Measurements from ENCODE around the gene TPPP2. TPM values are rescaled to one million over a fixed set of nuclear protein-coding genes. Genes with fewer than 3 reads are reported as not detected.

TPPP2 gene
- total RNA-seq, 5 donors from 2014 or later (not counting 1 experiment from before 2014, with no cell fraction given) = not detected

DNA sequence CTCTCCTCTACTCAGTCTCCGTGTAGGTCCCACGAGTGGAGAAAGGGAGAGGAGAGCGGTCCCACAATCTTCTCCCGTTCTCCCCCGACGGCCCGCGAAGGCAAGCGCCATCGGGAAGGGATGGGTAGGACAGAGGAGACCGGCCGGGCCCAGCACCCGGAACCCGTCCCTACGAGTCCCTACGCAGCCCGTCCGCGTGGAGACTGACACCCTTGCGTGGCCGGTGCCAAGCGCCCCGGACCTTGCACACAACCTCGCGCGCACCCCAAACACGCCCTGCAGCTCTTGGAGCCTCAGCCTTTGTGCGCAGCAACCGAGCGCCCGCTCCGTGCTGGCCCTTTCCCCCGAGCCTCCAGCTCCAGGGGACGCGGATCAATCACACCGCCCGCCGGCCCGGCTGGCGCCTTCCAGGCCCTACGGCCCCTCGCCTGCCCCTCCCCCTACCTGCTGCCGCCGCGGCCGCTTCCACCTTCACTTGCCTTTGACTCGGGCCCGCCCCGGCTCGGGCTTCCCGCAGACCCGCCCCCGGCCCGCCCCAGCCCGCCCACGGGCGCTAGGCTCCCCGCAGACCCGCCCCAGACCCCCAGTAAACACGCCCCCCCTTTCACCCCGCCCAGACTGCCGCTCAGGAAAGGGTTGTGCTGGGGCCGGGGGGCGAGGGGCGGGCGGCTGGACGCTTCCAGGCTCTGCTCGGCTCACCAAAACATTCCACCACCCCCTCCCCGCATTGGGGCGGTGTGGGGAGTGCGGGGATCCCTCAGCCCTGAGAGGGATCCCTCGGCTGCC is 5.2 kb upstream of the TPPP2 start, which contains the start of gene NDRG2:
TSS of gene NDRG2 (minus strand) at position 477 of the 786 bp plus-strand sequence. CDS start 1,746 bp downstream, outside the sequence.
- ChIA-PET CTCF (interaction anchor here in 1 of 2 donors (0.5 kb wide), 1 partner anchor 84 kb away, joined by 3 read pairs; no protein-coding TSS in a partner anchor), POLR2A (interaction anchor here in 1 of 2 donors (0.6 kb wide), 1 partner anchor 21 kb away, joined by 4 read pairs; no protein-coding TSS in a partner anchor)
- Histone ChIP-seq H3K4me3 (ENCODE audit: control insufficient read depth in 1 of 2, extremely low read depth in 1 of 2, low read length in 1 of 2) (peak within 1 kb of the TSS; percentile 61 to 77), H3K36me3 (ENCODE audit: control insufficient read depth in 2 of 2, extremely low read depth in 1 of 2, insufficient read depth in 1 of 2, low read length in 1 of 2) (peaks cover 0 to under 1% of the 10 kb centered on the region in 2 donors), H3K4me1 (ENCODE audit: control insufficient read depth in 1 of 2, extremely low read depth in 1 of 2, insufficient read depth in 2 of 2, low read length in 2 of 2) (peaks cover 4 to 29% of the 10 kb centered on the region in 2 experiments), H3K27me3 (replicated peaks in 1 of 2; ENCODE audit: control insufficient read depth in 2 of 2, extremely low read depth in 1 of 2, insufficient read depth in 2 of 2, low read length in 1 of 2) (peaks cover 3 to 12% of the 10 kb centered on the region in 2 experiments), H3K27ac (ENCODE audit: low read length) (peak within 1 kb of the TSS; percentile 35), H3K9me3 (no peaks in the 10 kb centered on the region)
- peak within 1 kb of the TSS; percentile 87 to 91 (median 89) for H3K4me3 Mint-ChIP-seq
- WGBS (ENCODE audit: insufficient coverage) = 1% methylated on average over 38 of the region's 72 CpGs
- H3K36me3 Mint-ChIP-seq = peaks cover 11% of the 10 kb centered on the region
- H3K27me3 Mint-ChIP-seq = peaks cover 0 to 2% of the 10 kb centered on the region in 2 donors
- ATAC-seq (replicated peaks in 1 of 4) (peak; percentile 91 to 94 (median 93)), DNase-seq (peak; percentile 54 to 84 (median 73))
- peak within 1 kb of the TSS; percentile 48 to 86 for H3K27ac Mint-ChIP-seq
- H3K9me3 Mint-ChIP-seq = no peaks in the 10 kb centered on the region
- peaks cover 18 to 25% (median 18%) of the 10 kb centered on the region in 3 donors for H3K4me1 Mint-ChIP-seq

DNA sequence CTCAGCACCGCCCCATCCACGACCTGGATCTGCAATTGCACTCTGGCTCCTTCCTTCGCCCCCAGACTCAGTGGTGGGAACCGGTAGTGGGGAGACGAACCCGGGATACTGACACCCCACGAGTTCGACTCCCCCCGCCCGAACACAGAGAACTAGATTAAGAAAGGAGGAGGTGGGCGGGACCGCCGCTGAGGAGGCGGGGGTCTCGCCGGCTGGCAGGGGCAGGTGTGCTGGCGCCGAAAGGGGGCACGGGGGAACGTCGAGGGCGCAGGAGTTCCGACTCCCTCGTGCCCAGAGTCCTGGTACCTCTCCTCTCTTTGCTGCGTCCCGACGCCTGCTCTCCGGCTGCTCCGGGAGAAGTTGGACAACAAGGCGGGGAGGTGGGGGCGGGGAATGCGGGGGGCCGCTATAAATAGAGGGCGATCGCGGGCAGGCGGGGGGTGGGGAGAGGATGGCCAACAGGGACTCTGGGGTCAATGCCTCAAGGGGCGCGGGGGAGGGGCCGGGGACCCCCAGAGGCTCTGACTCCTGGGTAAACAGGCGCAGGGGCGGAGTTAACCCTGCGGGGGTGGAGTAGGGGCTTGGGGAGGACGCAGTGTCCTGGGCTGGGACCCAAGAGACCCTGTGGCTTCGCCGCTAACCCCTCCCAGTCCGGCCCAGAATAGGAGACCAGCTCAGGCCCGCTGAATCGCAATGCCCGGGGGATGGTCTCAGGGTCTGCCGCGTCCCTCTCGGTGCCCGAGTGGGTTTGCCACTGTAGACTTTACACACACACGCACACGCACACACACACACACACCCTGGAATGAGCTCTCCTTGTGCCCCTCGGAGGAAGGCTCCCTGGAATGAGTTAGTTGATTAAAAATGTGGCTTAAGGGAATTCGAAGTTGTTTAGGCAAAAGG is 4.4 kb upstream of the TPPP2 start:
- ChIA-PET CTCF (interaction anchor here in 1 of 2 donors (0.6 kb wide), 1 partner anchor 63 kb away, joined by 3 read pairs; no protein-coding TSS in a partner anchor), POLR2A (interaction anchor here in 1 of 2 donors (0.7 to 0.9 kb wide), 2 partner anchors 11 to 25 kb away, joined by 3 to 6 read pairs; no protein-coding TSS in a partner anchor)
- Histone ChIP-seq H3K4me3 (ENCODE audit: control insufficient read depth in 1 of 2, extremely low read depth in 1 of 2, low read length in 1 of 2) (peak overlapping the region; percentile 60 to 61), H3K27me3 (replicated peaks in 1 of 2; ENCODE audit: control insufficient read depth in 2 of 2, extremely low read depth in 1 of 2, insufficient read depth in 2 of 2, low read length in 1 of 2) (peaks cover 3 to 13% of the 10 kb centered on the region in 2 experiments), H3K36me3 (ENCODE audit: control insufficient read depth in 2 of 2, extremely low read depth in 1 of 2, insufficient read depth in 1 of 2, low read length in 1 of 2) (no peaks in the 10 kb centered on the region), H3K4me1 (ENCODE audit: control insufficient read depth in 1 of 2, extremely low read depth in 1 of 2, insufficient read depth in 2 of 2, low read length in 2 of 2) (peaks cover 4 to 29% of the 10 kb centered on the region in 2 experiments), H3K9me3 (no peaks in the 10 kb centered on the region), H3K27ac (ENCODE audit: low read length) (peak overlapping the region; percentile 35)
- ATAC-seq (replicated peaks in 1 of 4) (no peak), DNase-seq (peak in 4 of 35 experiments; percentile 4 to 18 (median 8))
- Mint-ChIP-seq H3K9me3 (no peaks in the 10 kb centered on the region), H3K27ac (peak overlapping the region in 1 of 2 donors; percentile 78), H3K4me1 (peaks cover 18 to 25% (median 18%) of the 10 kb centered on the region in 3 donors), H3K36me3 (peaks cover 10% of the 10 kb centered on the region), H3K4me3 (peak overlapping the region; percentile 87 to 91 (median 89)), H3K27me3 (peaks cover 0 to 2% of the 10 kb centered on the region in 2 donors)
- 12% methylated on average over 26 of the region's 58 CpGs for WGBS (ENCODE audit: insufficient coverage)

DNA sequence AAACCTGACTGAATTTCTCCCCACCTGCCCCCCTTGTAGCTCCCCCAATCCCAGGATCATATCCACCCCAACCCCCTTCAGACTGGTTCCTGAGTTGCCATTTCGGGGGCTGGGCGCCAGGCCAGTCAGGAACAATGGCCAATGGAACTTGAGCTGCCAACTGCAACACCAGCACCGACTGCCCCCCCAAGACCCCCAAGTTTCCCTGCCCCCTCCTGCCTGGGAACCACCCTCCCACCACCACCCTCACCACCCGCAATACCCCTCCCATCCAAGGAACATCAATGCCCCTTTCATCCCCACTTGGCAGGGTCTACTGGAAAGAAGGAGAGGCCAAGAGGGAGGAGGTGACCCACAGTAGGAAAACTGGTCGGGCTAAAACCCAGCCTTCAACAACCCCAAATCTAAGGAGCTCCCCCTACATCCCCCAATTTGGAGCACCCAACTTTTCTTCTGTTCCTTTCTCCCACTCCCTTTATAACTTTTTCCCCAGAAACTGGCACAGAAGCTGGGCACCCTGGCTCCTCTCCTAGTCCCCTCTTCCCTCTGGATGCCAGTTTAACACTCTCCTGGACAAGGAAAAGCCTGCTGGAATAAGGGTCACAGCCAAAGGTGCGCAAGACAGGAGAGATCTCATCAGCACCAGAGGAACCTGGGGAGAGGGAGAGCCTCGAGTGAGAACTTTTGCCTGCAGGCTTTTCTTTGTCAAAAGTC is 3.6 kb upstream of the TPPP2 start:
- H3K27me3 Mint-ChIP-seq = peaks cover 0 to 2% of the 10 kb centered on the region in 2 donors
- H3K4me1 Mint-ChIP-seq = peaks cover 18 to 25% (median 18%) of the 10 kb centered on the region in 3 donors
- ChIA-PET CTCF (no interaction called here), POLR2A (interaction anchor here in 1 of 2 donors (0.7 to 0.9 kb wide), 2 partner anchors 12 to 26 kb away, joined by 3 to 6 read pairs; no protein-coding TSS in a partner anchor)
- peaks cover 5% of the 10 kb centered on the region for H3K36me3 Mint-ChIP-seq
- no peaks in the 10 kb centered on the region for H3K36me3 ChIP-seq (ENCODE audit: control insufficient read depth in 2 of 2, extremely low read depth in 1 of 2, insufficient read depth in 1 of 2, low read length in 1 of 2)
- H3K27ac Mint-ChIP-seq = peak overlapping the region in 1 of 2 donors; percentile 73
- no peak for DNase-seq
- ATAC-seq (replicated peaks in 1 of 4) = no peak
- H3K4me1 ChIP-seq (ENCODE audit: control insufficient read depth in 1 of 2, extremely low read depth in 1 of 2, insufficient read depth in 2 of 2, low read length in 2 of 2) = peaks cover 4 to 29% of the 10 kb centered on the region in 2 experiments
- no peaks in the 10 kb centered on the region for H3K9me3 ChIP-seq
- peaks cover 3 to 15% of the 10 kb centered on the region in 2 experiments for H3K27me3 ChIP-seq (replicated peaks in 1 of 2; ENCODE audit: control insufficient read depth in 2 of 2, extremely low read depth in 1 of 2, insufficient read depth in 2 of 2, low read length in 1 of 2)
- H3K4me3 ChIP-seq (ENCODE audit: control insufficient read depth in 1 of 2, extremely low read depth in 1 of 2, low read length in 1 of 2) = no peak overlapping the region
- 89% methylated on average over 4 of the region's 7 CpGs for WGBS (ENCODE audit: insufficient coverage)
- no peaks in the 10 kb centered on the region for H3K9me3 Mint-ChIP-seq
- peak overlapping the region; percentile 87 to 91 (median 89) for H3K4me3 Mint-ChIP-seq
- no peak overlapping the region for H3K27ac ChIP-seq (ENCODE audit: low read length)

- no peaks in the 10 kb centered on the region for H3K36me3 ChIP-seq (ENCODE audit: control insufficient read depth in 2 of 2, extremely low read depth in 1 of 2, insufficient read depth in 1 of 2, low read length in 1 of 2)
- peak overlapping the region; percentile 21 to 89 (median 45) for H3K4me3 Mint-ChIP-seq
- H3K27ac ChIP-seq (ENCODE audit: low read length) = no peak overlapping the region
- H3K4me1 Mint-ChIP-seq = peaks cover 18 to 25% (median 18%) of the 10 kb centered on the region in 3 donors
- POLR2A ChIA-PET = no interaction called here
- no peaks in the 10 kb centered on the region for H3K9me3 ChIP-seq
- ATAC-seq (replicated peaks in 1 of 4) = no peak
- no peak overlapping the region for H3K4me3 ChIP-seq (ENCODE audit: control insufficient read depth in 1 of 2, extremely low read depth in 1 of 2, low read length in 1 of 2)
- peak in 1 of 35 experiments; percentile 3 for DNase-seq
- H3K27ac Mint-ChIP-seq = peak overlapping the region in 1 of 2 donors; percentile 73
- H3K27me3 ChIP-seq (replicated peaks in 1 of 2; ENCODE audit: control insufficient read depth in 2 of 2, extremely low read depth in 1 of 2, insufficient read depth in 2 of 2, low read length in 1 of 2) = peaks cover 3 to 21% of the 10 kb centered on the region in 2 experiments
- peaks cover 0 to 2% of the 10 kb centered on the region in 2 donors for H3K27me3 Mint-ChIP-seq
- no peaks in the 10 kb centered on the region for H3K9me3 Mint-ChIP-seq
- H3K36me3 Mint-ChIP-seq = peaks cover 3% of the 10 kb centered on the region
- 65% methylated on average over 3 of the region's 3 CpGs for WGBS (ENCODE audit: insufficient coverage)
- H3K4me1 ChIP-seq (ENCODE audit: control insufficient read depth in 1 of 2, extremely low read depth in 1 of 2, insufficient read depth in 2 of 2, low read length in 2 of 2) = peaks cover 4 to 29% of the 10 kb centered on the region in 2 experiments
- CTCF ChIA-PET = no interaction called here
Observed at GRCh38 chr14:21026988-21027315, 3.1 kb upstream of the TPPP2 start.

DNA sequence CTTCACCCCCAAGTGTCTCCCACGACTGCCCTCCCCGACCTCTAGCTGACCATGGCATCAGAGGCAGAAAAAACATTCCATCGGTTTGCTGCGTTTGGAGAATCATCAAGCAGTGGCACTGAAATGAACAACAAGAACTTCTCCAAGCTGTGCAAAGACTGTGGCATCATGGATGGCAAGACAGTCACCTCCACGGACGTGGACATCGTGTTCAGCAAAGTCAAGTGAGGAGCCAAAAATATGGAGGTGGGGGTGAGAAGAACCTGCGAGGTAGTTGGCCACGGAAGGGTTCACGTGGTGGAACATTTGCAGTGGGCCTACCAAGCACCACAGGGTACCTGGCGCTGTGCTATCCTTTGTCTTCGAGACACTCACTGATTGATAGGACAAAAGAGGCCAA is 514 bp downstream of the TPPP2 start:
- POLR2A ChIA-PET = interaction anchor here in 1 of 2 donors (0.7 kb wide), 1 partner anchor 11 kb away, joined by 3 read pairs; no protein-coding TSS in a partner anchor
- Mint-ChIP-seq H3K9me3 (no peaks in the 10 kb centered on the region), H3K4me1 (no peaks in the 10 kb centered on the region), H3K27ac (no peak overlapping the region), H3K27me3 (no peaks in the 10 kb centered on the region), H3K36me3 (no peaks in the 10 kb centered on the region), H3K4me3 (no peak overlapping the region)
- Histone ChIP-seq H3K9me3 (no peaks in the 10 kb centered on the region), H3K36me3 (ENCODE audit: control insufficient read depth in 2 of 2, extremely low read depth in 1 of 2, insufficient read depth in 1 of 2, low read length in 1 of 2) (no peaks in the 10 kb centered on the region), H3K4me3 (ENCODE audit: control insufficient read depth in 1 of 2, extremely low read depth in 1 of 2, low read length in 1 of 2) (no peak overlapping the region), H3K27ac (ENCODE audit: low read length) (no peak overlapping the region), H3K4me1 (ENCODE audit: control insufficient read depth in 1 of 2, extremely low read depth in 1 of 2, insufficient read depth in 2 of 2, low read length in 2 of 2) (peaks cover 0 to 4% of the 10 kb centered on the region in 2 experiments), H3K27me3 (replicated peaks in 1 of 2; ENCODE audit: control insufficient read depth in 2 of 2, extremely low read depth in 1 of 2, insufficient read depth in 2 of 2, low read length in 1 of 2) (peaks cover 0 to 14% of the 10 kb centered on the region in 2 experiments)
- no peak for ATAC-seq (replicated peaks in 1 of 4)
- CTCF ChIA-PET = no interaction called here
- WGBS (ENCODE audit: insufficient coverage) = 72% methylated on average over 11 of the region's 12 CpGs
- no peak for DNase-seq
